ENCODE measurements around the gene GALNT10.

DNA sequence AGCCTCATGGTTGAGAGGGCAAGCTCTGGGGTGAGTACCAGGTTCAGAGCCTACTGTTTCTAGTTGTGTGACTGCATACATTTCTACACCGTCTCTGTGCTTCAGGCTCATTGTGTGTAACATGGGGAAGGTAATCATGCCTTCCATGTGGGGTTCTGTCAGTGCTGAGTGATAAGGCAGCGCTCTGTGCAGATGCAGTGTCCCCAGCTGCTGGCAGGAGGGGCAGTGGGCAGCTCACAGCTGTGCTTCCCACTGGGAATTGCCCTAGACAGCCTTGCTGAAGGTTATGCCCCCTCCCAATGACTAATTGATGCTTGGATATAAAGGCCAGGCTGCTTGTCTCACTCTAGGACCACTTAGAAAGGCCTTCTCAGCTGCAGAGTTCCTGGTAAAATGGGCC lies 133.5 kb downstream of the GALNT10 start:
- TF ChIP-seq, protein P1, sequence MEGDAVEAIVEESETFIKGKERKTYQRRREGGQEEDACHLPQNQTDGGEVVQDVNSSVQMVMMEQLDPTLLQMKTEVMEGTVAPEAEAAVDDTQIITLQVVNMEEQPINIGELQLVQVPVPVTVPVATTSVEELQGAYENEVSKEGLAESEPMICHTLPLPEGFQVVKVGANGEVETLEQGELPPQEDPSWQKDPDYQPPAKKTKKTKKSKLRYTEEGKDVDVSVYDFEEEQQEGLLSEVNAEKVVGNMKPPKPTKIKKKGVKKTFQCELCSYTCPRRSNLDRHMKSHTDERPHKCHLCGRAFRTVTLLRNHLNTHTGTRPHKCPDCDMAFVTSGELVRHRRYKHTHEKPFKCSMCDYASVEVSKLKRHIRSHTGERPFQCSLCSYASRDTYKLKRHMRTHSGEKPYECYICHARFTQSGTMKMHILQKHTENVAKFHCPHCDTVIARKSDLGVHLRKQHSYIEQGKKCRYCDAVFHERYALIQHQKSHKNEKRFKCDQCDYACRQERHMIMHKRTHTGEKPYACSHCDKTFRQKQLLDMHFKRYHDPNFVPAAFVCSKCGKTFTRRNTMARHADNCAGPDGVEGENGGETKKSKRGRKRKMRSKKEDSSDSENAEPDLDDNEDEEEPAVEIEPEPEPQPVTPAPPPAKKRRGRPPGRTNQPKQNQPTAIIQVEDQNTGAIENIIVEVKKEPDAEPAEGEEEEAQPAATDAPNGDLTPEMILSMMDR (IDR thresholded peaks at IDR 0.05): no peak
- TF ChIP-seq, protein P2, sequence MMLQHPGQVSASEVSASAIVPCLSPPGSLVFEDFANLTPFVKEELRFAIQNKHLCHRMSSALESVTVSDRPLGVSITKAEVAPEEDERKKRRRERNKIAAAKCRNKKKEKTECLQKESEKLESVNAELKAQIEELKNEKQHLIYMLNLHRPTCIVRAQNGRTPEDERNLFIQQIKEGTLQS (CRISPR knock-in tag; conservative IDR thresholded peaks at IDR 0.05): no peak
- TF ChIP-seq, protein P3, sequence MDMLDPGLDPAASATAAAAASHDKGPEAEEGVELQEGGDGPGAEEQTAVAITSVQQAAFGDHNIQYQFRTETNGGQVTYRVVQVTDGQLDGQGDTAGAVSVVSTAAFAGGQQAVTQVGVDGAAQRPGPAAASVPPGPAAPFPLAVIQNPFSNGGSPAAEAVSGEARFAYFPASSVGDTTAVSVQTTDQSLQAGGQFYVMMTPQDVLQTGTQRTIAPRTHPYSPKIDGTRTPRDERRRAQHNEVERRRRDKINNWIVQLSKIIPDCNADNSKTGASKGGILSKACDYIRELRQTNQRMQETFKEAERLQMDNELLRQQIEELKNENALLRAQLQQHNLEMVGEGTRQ (CRISPR knock-in tag; IDR thresholded peaks at IDR 0.05): no peak
- TF ChIP-seq SP1 (CRISPR knock-in tag; conservative IDR thresholded peaks at IDR 0.05) (no peak), ELF4 (CRISPR knock-in tag; IDR thresholded peaks at IDR 0.05; ENCODE audit: low read depth) (no peak), ETV6 (CRISPR knock-in tag; IDR thresholded peaks at IDR 0.05) (no peak), NFE2L1 (CRISPR knock-in tag; IDR thresholded peaks at IDR 0.05) (no peak), GABPB1 (CRISPR knock-in tag; IDR thresholded peaks at IDR 0.05) (no peak), KAT7 (CRISPR knock-in tag; IDR thresholded peaks at IDR 0.05; ENCODE audit: borderline replicate concordance) (no peak), ZNF317 (CRISPR knock-in tag; IDR thresholded peaks at IDR 0.05; ENCODE audit: borderline replicate concordance, low read depth) (no peak)
- TF ChIP-seq, protein P4, sequence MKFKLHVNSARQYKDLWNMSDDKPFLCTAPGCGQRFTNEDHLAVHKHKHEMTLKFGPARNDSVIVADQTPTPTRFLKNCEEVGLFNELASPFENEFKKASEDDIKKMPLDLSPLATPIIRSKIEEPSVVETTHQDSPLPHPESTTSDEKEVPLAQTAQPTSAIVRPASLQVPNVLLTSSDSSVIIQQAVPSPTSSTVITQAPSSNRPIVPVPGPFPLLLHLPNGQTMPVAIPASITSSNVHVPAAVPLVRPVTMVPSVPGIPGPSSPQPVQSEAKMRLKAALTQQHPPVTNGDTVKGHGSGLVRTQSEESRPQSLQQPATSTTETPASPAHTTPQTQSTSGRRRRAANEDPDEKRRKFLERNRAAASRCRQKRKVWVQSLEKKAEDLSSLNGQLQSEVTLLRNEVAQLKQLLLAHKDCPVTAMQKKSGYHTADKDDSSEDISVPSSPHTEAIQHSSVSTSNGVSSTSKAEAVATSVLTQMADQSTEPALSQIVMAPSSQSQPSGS (CRISPR knock-in tag; IDR thresholded peaks at IDR 0.05; ENCODE audit: borderline replicate concordance, low read depth): no peak
- TF ChIP-seq, protein P5, sequence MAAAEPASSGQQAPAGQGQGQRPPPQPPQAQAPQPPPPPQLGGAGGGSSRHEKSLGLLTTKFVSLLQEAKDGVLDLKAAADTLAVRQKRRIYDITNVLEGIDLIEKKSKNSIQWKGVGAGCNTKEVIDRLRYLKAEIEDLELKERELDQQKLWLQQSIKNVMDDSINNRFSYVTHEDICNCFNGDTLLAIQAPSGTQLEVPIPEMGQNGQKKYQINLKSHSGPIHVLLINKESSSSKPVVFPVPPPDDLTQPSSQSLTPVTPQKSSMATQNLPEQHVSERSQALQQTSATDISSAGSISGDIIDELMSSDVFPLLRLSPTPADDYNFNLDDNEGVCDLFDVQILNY (CRISPR knock-in tag; IDR thresholded peaks at IDR 0.05): no peak
- TF ChIP-seq, protein P6, sequence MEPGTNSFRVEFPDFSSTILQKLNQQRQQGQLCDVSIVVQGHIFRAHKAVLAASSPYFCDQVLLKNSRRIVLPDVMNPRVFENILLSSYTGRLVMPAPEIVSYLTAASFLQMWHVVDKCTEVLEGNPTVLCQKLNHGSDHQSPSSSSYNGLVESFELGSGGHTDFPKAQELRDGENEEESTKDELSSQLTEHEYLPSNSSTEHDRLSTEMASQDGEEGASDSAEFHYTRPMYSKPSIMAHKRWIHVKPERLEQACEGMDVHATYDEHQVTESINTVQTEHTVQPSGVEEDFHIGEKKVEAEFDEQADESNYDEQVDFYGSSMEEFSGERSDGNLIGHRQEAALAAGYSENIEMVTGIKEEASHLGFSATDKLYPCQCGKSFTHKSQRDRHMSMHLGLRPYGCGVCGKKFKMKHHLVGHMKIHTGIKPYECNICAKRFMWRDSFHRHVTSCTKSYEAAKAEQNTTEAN (CRISPR knock-in tag; IDR thresholded peaks at IDR 0.05): no peak

Data from WTC11 (cell line).